Measurements from ENCODE around the gene DIDO1. TPM values are rescaled to one million over a fixed set of nuclear protein-coding genes. Genes with fewer than 3 reads are reported as not detected.
A peak's percentile ranks its signal among the peaks of the same experiment; 100 is the strongest.
"Not testable (repeated sequence)": the region's sequence is repeated elsewhere in the genome, so short reads cannot be mapped to it uniquely, and the experiment has no call there.

DIDO1 gene
- total and polyA plus RNA-seq, 8 donors, result 38.1 to 65.9 (median 58.5) TPM

DNA sequence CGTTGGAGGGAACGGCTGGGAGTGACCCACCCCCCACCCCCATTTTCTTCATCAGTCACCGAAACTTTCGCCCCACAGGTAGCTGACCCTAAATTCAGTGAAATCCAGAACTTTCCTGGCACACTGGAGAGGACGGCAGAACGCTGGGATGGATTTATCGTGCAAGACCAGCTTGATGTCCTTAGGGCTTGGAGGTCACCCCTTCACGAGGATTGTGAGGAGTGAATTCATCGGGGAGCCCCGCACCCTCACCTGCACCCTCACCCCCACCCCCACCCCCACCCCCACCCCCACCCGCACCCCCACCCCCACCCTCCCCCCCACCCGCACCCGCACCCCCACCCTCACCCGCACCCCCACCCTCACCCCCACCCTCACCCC, 51.4 kb downstream of the DIDO1 start:
- Histone ChIP-seq H3K27me3 (peaks cover 0 to 9% of the 10 kb centered on the region in 2 donors), H3K27ac (no peak overlapping the region), H3K4me3 (no peak overlapping the region), H3K36me3 (peaks cover 0 to 16% of the 10 kb centered on the region in 2 donors), H3K4me1 (peaks cover 8 to 10% of the 10 kb centered on the region in 2 donors), H3K9me3 (no peaks in the 10 kb centered on the region)
- no peak for ATAC-seq
- no peak for DNase-seq
- TF ChIP-seq, protein P1, sequence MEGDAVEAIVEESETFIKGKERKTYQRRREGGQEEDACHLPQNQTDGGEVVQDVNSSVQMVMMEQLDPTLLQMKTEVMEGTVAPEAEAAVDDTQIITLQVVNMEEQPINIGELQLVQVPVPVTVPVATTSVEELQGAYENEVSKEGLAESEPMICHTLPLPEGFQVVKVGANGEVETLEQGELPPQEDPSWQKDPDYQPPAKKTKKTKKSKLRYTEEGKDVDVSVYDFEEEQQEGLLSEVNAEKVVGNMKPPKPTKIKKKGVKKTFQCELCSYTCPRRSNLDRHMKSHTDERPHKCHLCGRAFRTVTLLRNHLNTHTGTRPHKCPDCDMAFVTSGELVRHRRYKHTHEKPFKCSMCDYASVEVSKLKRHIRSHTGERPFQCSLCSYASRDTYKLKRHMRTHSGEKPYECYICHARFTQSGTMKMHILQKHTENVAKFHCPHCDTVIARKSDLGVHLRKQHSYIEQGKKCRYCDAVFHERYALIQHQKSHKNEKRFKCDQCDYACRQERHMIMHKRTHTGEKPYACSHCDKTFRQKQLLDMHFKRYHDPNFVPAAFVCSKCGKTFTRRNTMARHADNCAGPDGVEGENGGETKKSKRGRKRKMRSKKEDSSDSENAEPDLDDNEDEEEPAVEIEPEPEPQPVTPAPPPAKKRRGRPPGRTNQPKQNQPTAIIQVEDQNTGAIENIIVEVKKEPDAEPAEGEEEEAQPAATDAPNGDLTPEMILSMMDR (IDR thresholded peaks at IDR 0.05), result no peak
- intact Hi-C loops (cut with DNase I), result no loop called here

GRCh38 chr20:62873681-62874031, 52.6 kb downstream of the DIDO1 start:
- H3K4me3 ChIP-seq; H3K9me3 ChIP-seq; H3K4me1 ChIP-seq; H3K36me3 ChIP-seq; ATAC-seq; intact Hi-C loops (cut with DNase I); H3K27me3 ChIP-seq: not testable (repeated sequence)
- TF ChIP-seq, protein P1 (IDR thresholded peaks at IDR 0.05), result peak; percentile 45 to 56
- peak in 2 of 4 donors; percentile 48 to 67 for DNase-seq
- peak overlapping the region in 1 of 2 donors; percentile 1 for H3K27ac ChIP-seq

GRCh38 chr20:62873280-62873679, 53.0 kb downstream of the DIDO1 start:
- no peak overlapping the region for H3K4me3 ChIP-seq
- H3K9me3 ChIP-seq, result no peaks in the 10 kb centered on the region
- no peaks in the 10 kb centered on the region for H3K36me3 ChIP-seq
- intact Hi-C loops (cut with DNase I), result no loop called here
- DNase-seq (no peak), ATAC-seq (no peak)
- peaks cover 0 to 9% of the 10 kb centered on the region in 2 donors for H3K27me3 ChIP-seq
- H3K4me1 ChIP-seq, result peaks cover 8 to 10% of the 10 kb centered on the region in 2 donors
- TF ChIP-seq, protein P1 (IDR thresholded peaks at IDR 0.05), result no peak
- no peak overlapping the region for H3K27ac ChIP-seq

- no peak for DNase-seq
- intact Hi-C loops (cut with DNase I), result no loop called here
- Histone ChIP-seq H3K9me3 (no peaks in the 10 kb centered on the region), H3K4me3 (no peak overlapping the region), H3K4me1 (peaks cover 8 to 10% of the 10 kb centered on the region in 2 donors), H3K27ac (no peak overlapping the region), H3K36me3 (no peaks in the 10 kb centered on the region), H3K27me3 (peaks cover 0 to 9% of the 10 kb centered on the region in 2 donors)
- TF ChIP-seq, protein P1 (IDR thresholded peaks at IDR 0.05), result no peak
- no peak for ATAC-seq
These were observed 53.4 kb downstream of the DIDO1 start for GRCh38 chr20:62872862-62873261.

DNA sequence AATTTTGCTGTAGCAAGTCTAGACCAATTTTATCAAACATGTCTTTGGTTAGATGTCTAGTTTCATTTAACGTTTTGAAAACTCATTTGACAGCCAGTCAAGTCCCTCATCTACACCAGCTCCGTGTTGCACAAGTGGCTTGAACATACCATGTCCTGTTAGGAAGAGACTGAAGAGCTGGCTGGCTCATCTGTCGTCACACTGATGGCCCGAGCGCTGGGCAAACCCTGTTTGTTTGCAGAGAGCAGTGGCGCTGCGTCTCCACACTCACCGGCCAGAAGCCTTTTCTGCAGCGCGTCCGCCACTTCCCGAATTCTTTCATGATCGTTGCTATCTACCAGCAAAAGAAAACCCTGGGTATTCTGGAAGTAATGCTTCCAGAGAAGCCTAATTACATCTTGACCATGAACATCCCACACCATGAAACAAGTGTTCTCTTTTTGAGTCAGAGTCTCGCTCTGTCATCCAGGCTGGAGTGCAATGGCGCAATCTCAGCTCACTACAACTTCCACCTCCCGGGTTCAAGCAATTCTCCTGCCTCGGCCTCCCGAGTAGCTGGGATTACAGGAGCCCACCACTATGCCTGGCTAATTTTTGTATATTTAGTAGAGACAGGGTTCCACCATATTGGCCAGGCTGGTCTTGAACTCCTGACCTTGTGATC, 54.0 kb downstream of the DIDO1 start:
- DNase-seq (no peak), ATAC-seq (no peak)
- intact Hi-C loops (cut with DNase I), result no loop called here
- peaks cover 0 to 9% of the 10 kb centered on the region in 2 donors for H3K27me3 ChIP-seq
- H3K4me3 ChIP-seq, result no peak overlapping the region
- no peaks in the 10 kb centered on the region for H3K36me3 ChIP-seq
- TF ChIP-seq, protein P1 (IDR thresholded peaks at IDR 0.05), result no peak
- H3K9me3 ChIP-seq, result no peaks in the 10 kb centered on the region
- H3K4me1 ChIP-seq, result peaks cover 8% of the 10 kb centered on the region in 2 donors
- H3K27ac ChIP-seq, result no peak overlapping the region
